Measurements from ENCODE around the gene FBXO4.

- TF ChIP-seq CTCF (IDR thresholded peaks at IDR 0.05 in 2 of 3, conservative IDR thresholded peaks at IDR 0.05 in 1 of 3; ENCODE audit: borderline replicate concordance in 1 of 3, insufficient read depth in 1 of 3, low read depth in 2 of 3, low read length in 2 of 3) (no peak), RAD21 (IDR thresholded peaks at IDR 0.05; ENCODE audit: low read depth) (no peak), CEBPB (IDR thresholded peaks at IDR 0.05; ENCODE audit: low read depth) (no peak), SP1 (IDR thresholded peaks at IDR 0.05; ENCODE audit: low read depth) (no peak), YY1 (IDR thresholded peaks at IDR 0.05; ENCODE audit: extremely low read depth, insufficient replicate concordance, low read depth, low read length) (no peak), REST (IDR thresholded peaks at IDR 0.05; ENCODE audit: low read depth) (no peak), POLR2A (IDR thresholded peaks at IDR 0.05; ENCODE audit: borderline replicate concordance, extremely low read depth, insufficient read depth, insufficient read length) (no peak), SRF (IDR thresholded peaks at IDR 0.05; ENCODE audit: low read depth) (no peak), EZH2 (IDR thresholded peaks at IDR 0.05) (no peak)
Observed at GRCh38 chr5:41955432-41956024, 30.4 kb downstream of the FBXO4 start.
